Rectal smooth muscle tissue (tissue), 1 donor: Measurements from ENCODE around the gene ARPP21.
"Not testable (repeated sequence)": the region's sequence is repeated elsewhere in the genome, so short reads cannot be mapped to it uniquely, and the experiment has no call there.

ENCODE experiments used
- H3K27ac ChIP-seq: one replicate; pipeline ENCODE4 v1.7.0; 2013; ENCODE audit warnings: low read depth, low read length, inconsistent platforms
- H3K27me3 ChIP-seq: one replicate; pipeline ENCODE4 v1.7.0; 2013; ENCODE audit warnings: low read length; ENCODE audit not compliant: control insufficient read depth, insufficient read depth
- H3K36me3 ChIP-seq: one replicate; pipeline ENCODE4 v1.7.0; 2013; ENCODE audit warnings: low read length; ENCODE audit not compliant: control insufficient read depth, insufficient read depth
- H3K4me1 ChIP-seq: one replicate; pipeline ENCODE4 v1.7.0; 2013; ENCODE audit warnings: low read length; ENCODE audit not compliant: control insufficient read depth, insufficient read depth
- H3K4me3 ChIP-seq: one replicate; pipeline ENCODE4 v1.7.0; 2013; ENCODE audit warnings: low read length
- H3K9ac ChIP-seq: one replicate; pipeline ENCODE4 v1.7.0; 2013; ENCODE audit warnings: low read length

The ARPP21 gene

DNA sequence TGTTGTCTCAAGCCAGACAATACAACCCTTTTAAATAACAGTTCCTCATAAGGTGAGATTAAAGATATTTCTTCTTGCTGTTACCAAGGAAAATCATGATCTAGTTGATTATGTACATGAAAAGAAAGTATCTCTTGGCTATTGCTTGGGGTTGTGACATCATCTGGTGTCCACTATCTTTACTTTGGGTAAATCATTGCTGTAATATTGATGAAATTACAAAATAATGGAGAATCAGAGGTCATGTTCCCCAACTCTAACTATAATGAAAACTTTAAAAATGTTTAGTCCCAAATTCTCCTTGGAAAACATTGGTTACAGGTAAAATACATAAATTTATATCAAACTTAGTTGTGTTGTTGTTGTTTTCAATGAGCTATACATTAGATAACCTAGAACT is 142.2 kb downstream of the ARPP21 start:
- no peaks in the 10 kb centered on the region for H3K27me3 ChIP-seq
- no peak overlapping the region for H3K9ac ChIP-seq
- no peak overlapping the region for H3K27ac ChIP-seq
- no peak overlapping the region for H3K4me3 ChIP-seq
- H3K36me3 ChIP-seq: no peaks in the 10 kb centered on the region
- H3K4me1 ChIP-seq: no peaks in the 10 kb centered on the region

GRCh38 chr3:35782355-35782754 is 143.0 kb downstream of the ARPP21 start:
- Histone ChIP-seq H3K36me3 (no peaks in the 10 kb centered on the region), H3K9ac (no peak overlapping the region), H3K4me1 (no peaks in the 10 kb centered on the region), H3K27ac (no peak overlapping the region), H3K4me3 (no peak overlapping the region), H3K27me3 (no peaks in the 10 kb centered on the region)

DNA sequence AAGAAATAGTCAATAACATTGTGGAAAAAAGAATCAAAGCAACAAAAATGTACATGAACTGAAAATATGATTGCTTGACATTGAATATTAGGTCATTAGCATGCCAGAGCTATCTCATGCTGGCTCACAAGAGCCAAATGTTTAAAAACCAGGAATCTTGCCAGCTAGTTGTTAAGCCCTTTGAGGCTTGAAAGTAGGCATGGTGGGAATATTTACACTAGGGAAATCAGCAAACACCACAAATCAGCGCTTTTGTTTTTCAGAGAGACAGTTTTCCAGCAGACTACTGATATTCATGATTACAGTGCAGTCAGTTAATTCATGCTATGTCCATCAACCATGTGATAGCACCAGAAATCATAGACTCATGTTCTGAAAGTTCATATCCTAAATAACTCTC is 144.8 kb downstream of the ARPP21 start:
- H3K27me3 ChIP-seq: no peaks in the 10 kb centered on the region
- H3K27ac ChIP-seq: no peak overlapping the region
- H3K4me1 ChIP-seq: no peaks in the 10 kb centered on the region
- no peaks in the 10 kb centered on the region for H3K36me3 ChIP-seq
- H3K9ac ChIP-seq: no peak overlapping the region
- H3K4me3 ChIP-seq: no peak overlapping the region

DNA sequence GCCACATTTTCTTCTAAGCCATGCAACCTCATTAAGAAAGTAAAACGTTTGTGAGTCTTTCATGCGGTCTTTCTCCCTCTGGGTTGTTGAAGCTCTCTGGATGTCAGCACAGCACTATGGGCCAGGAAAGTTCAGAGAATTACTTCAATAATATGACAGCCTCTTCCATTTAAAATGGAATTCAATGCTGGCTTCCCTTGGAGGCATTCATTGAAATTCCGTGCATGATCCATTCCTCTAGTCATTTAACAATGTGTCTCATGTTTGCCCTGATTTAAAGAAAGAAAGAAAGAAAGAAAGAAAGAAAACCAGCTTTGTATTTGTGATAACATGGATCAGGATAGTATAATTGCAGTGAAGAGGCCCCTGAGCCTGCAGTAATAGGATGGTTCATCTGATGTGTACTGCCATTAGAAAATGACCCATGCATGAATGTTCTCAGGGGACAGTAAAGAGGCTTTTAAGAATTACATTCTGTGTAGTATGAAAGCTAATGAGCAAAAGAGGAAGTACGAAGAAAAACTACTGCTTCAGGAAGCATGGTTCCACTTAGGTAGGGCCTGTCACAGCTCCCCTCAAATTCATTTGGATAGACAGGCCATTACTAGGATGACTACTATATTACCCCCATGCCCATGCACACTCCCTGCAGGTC is 146.0 kb downstream of the ARPP21 start:
- H3K36me3 ChIP-seq: no peaks in the 10 kb centered on the region
- H3K27me3 ChIP-seq: no peaks in the 10 kb centered on the region
- no peak overlapping the region for H3K4me3 ChIP-seq
- H3K27ac ChIP-seq: no peak overlapping the region
- no peak overlapping the region for H3K9ac ChIP-seq
- H3K4me1 ChIP-seq: no peaks in the 10 kb centered on the region

DNA sequence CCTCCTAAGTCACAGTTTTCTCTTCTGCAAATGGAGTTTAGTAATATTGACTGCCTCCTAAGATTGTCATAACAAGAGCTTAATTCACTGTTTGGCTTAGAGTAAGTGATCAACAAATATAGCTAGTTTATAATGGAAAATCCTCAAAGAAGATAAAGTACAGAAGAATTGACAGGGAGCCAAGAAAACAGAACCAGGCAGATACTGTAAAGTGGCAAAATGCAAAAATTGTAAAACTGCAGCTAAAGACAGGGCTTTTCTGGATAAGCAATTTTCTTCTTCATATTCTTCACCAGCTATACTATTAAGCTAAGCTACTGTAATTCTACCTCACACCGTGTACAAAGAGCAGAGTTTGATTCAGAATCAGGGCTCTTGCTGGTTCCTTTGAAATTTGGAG is 148.6 kb downstream of the ARPP21 start:
- H3K27ac ChIP-seq: no peak overlapping the region
- H3K4me1 ChIP-seq: no peaks in the 10 kb centered on the region
- no peak overlapping the region for H3K4me3 ChIP-seq
- no peaks in the 10 kb centered on the region for H3K27me3 ChIP-seq
- H3K36me3 ChIP-seq: no peaks in the 10 kb centered on the region
- H3K9ac ChIP-seq: no peak overlapping the region

DNA sequence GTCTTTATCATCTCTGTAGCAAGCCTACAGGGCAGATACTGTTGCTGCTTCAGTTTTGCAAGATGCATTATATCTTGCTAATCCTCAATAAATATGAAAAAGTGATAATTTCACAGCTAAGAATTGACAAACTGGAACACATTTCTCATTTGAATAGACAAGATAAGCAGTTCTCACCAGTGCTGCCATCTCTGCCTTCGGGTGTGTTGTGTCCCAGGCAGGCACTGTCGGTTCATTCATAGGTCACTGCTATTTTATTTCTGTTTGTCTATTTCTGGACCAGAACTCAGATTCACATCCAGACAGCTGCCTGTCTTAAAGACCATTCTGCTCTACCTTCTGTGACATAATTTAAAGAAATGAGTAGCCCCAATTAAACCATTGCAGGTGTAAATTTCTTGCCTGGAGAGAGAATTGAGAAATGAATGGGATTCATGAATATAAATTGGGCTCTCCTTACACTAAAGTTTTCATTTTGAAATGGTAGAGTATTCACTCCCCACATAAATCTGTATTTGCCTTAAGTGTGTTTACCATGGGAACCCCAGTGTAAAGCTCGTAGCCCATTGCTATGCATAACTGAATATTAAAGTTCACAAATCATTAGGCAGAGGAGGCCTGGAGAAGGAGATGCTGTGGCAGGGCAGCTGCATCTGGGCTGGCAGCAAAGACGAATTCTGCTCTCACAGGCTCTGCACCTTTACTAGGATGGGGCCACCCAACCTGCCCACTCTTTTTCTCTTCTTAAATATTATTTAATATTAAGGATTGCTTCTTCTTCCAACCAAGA is 149.9 kb downstream of the ARPP21 start:
- Histone ChIP-seq H3K27ac (no peak overlapping the region), H3K4me3 (no peak overlapping the region), H3K36me3 (no peaks in the 10 kb centered on the region), H3K4me1 (no peaks in the 10 kb centered on the region), H3K27me3 (no peaks in the 10 kb centered on the region), H3K9ac (no peak overlapping the region)

GRCh38 chr3:35790764-35791163 is 151.4 kb downstream of the ARPP21 start:
- H3K36me3 ChIP-seq: no peaks in the 10 kb centered on the region
- H3K9ac ChIP-seq: no peak overlapping the region
- no peaks in the 10 kb centered on the region for H3K27me3 ChIP-seq
- H3K4me3 ChIP-seq: no peak overlapping the region
- H3K27ac ChIP-seq: no peak overlapping the region
- no peaks in the 10 kb centered on the region for H3K4me1 ChIP-seq

- Histone ChIP-seq H3K4me1 (no peaks in the 10 kb centered on the region), H3K9ac (no peak overlapping the region), H3K36me3 (no peaks in the 10 kb centered on the region), H3K27ac (no peak overlapping the region), H3K4me3 (no peak overlapping the region), H3K27me3 (no peaks in the 10 kb centered on the region)
Measured at GRCh38 chr3:35793667-35794066, 154.3 kb downstream of the ARPP21 start.

DNA sequence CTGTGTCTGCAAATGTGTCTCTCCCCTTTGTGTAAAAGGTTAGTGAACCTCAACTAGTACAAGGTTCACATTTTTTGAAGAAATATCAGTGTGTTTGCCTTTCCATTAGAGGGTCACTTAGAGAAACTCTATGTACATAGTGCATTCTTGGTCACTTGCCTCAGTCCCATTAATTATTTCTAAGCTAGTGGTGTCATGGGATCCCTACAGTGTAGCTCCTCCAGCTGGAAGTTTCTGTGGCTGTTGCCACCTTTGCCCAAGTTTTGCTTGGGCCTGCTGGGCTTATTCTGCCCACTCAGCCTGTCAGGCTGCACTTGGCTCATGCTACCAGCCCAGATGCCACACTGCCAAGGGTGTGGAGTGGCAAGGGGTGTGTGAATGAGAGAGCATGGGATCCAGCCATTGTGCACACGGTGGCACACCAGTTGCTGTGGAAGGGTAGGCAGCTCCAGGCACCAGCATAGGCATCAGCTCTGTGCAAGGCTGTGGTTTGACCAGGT is 161.7 kb downstream of the ARPP21 start:
- H3K4me1 ChIP-seq: no peaks in the 10 kb centered on the region
- H3K9ac ChIP-seq: no peak overlapping the region
- no peak overlapping the region for H3K27ac ChIP-seq
- H3K27me3 ChIP-seq: no peaks in the 10 kb centered on the region
- no peaks in the 10 kb centered on the region for H3K36me3 ChIP-seq
- H3K4me3 ChIP-seq: no peak overlapping the region

GRCh38 chr3:35814531-35814930 is 175.2 kb downstream of the ARPP21 start:
- Histone ChIP-seq H3K27ac (no peak overlapping the region), H3K9ac (no peak overlapping the region), H3K36me3 (no peaks in the 10 kb centered on the region), H3K4me3 (no peak overlapping the region), H3K27me3 (no peaks in the 10 kb centered on the region), H3K4me1 (no peaks in the 10 kb centered on the region)

DNA sequence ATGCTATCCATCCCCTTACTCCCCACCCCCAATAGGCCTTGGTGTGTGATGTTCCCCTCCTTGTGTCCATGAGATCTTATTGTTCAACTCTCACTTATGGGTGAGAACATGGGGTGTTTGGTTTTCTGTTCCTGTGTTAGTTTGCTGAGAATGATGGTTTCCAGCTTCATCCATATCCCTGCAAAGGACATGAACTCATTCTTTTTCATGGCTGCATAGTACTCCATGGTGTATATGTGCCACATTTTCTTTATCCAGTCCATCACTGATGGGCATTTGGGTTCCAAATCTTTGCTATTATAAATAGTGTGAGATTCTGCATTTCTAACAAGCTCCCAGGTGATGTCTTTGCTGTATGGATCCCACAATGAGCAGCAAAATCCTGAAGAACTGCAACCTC is 176.5 kb downstream of the ARPP21 start:
- H3K9ac ChIP-seq, H3K27ac ChIP-seq, H3K4me1 ChIP-seq, H3K27me3 ChIP-seq, H3K36me3 ChIP-seq, H3K4me3 ChIP-seq: not testable (repeated sequence)

GRCh38 chr3:35817216-35817615 is 177.9 kb downstream of the ARPP21 start:
- H3K9ac ChIP-seq: no peak overlapping the region
- H3K27ac ChIP-seq: no peak overlapping the region
- H3K4me3 ChIP-seq: no peak overlapping the region
- no peaks in the 10 kb centered on the region for H3K4me1 ChIP-seq
- H3K36me3 ChIP-seq: no peaks in the 10 kb centered on the region
- no peaks in the 10 kb centered on the region for H3K27me3 ChIP-seq

DNA sequence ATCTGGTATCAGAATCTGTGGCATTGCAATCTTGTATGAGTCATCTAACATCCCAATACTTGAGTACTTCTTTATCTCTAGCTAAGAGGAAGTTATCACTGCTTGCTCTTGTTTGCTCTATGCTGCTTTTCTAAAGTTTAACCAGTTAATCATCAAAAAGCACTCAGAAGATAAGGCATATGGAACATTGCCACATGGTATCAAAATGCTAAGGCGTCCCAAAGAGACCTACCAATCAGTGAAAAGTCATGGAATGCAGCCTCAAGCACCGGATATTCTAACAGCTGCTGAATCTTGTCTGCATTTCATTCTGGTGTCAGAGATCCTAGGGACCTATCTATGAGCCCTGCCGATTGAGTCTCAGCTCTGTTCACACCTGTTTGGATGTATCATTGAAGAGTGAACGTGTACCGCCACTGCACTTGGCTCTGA is 192.8 kb downstream of the ARPP21 start:
- Histone ChIP-seq H3K27ac (no peak overlapping the region), H3K9ac (no peak overlapping the region), H3K4me3 (no peak overlapping the region), H3K36me3 (no peaks in the 10 kb centered on the region), H3K27me3 (no peaks in the 10 kb centered on the region), H3K4me1 (no peaks in the 10 kb centered on the region)
